Globus pallidus (tissue), 1 donor: ENCODE data around the gene PFKFB2.

Experiments used
- DNase-seq: peaks from one replicate; pipeline ENCODE4 v3.0.0-alpha.2; 2015; ENCODE audit warnings: low spot score

Gene PFKFB2

GRCh38 chr1:207067185-207067584, 14.1 kb downstream of the PFKFB2 start:
- no peak for DNase-seq

GRCh38 chr1:207067665-207068064, 14.6 kb downstream of the PFKFB2 start:
- DNase-seq = no peak

- no peak for DNase-seq
These were observed 16.0 kb downstream of the PFKFB2 start for GRCh38 chr1:207069061-207069460.

- DNase-seq = no peak
These were observed 16.9 kb downstream of the PFKFB2 start for GRCh38 chr1:207069858-207070506.

- no peak for DNase-seq
These were observed 17.7 kb downstream of the PFKFB2 start for GRCh38 chr1:207070811-207071210.

- no peak for DNase-seq
These were observed 18.4 kb downstream of the PFKFB2 start for GRCh38 chr1:207071426-207071825.

- DNase-seq = no peak
These were observed 19.2 kb downstream of the PFKFB2 start for GRCh38 chr1:207072233-207072632.

- DNase-seq = no peak
These were observed 21.1 kb downstream of the PFKFB2 start for GRCh38 chr1:207073906-207074820.

GRCh38 chr1:207076181-207076955, 23.3 kb downstream of the PFKFB2 start:
- no peak for DNase-seq

GRCh38 chr1:207077012-207077411, 23.9 kb downstream of the PFKFB2 start:
- DNase-seq = no peak

- DNase-seq = peak; percentile 74
These were observed 24.6 kb downstream of the PFKFB2 start for GRCh38 chr1:207077470-207078377.

GRCh38 chr1:207078578-207079132, 25.6 kb downstream of the PFKFB2 start:
- DNase-seq = no peak

- DNase-seq = no peak
These were observed 26.7 kb downstream of the PFKFB2 start for GRCh38 chr1:207079706-207080241.

- no peak for DNase-seq
These were observed 28.0 kb downstream of the PFKFB2 start for GRCh38 chr1:207081088-207081487.

- no peak for DNase-seq
These were observed 28.7 kb downstream of the PFKFB2 start for GRCh38 chr1:207081806-207082205.

- DNase-seq = no peak
These were observed 31.2 kb downstream of the PFKFB2 start for GRCh38 chr1:207084232-207084631.

GRCh38 chr1:207084701-207085180, 31.7 kb downstream of the PFKFB2 start:
- DNase-seq = peak; percentile 42

- DNase-seq = no peak
These were observed 32.8 kb downstream of the PFKFB2 start for GRCh38 chr1:207085887-207086286.

- no peak for DNase-seq
These were observed 35.1 kb downstream of the PFKFB2 start for GRCh38 chr1:207088161-207088560.
